ENCODE measurements around the gene MICAL3.
A peak's percentile ranks its signal among the peaks of the same experiment; 100 is the strongest.
"Not testable (repeated sequence)": the region's sequence is repeated elsewhere in the genome, so short reads cannot be mapped to it uniquely, and the experiment has no call there.

Gene MICAL3

DNA sequence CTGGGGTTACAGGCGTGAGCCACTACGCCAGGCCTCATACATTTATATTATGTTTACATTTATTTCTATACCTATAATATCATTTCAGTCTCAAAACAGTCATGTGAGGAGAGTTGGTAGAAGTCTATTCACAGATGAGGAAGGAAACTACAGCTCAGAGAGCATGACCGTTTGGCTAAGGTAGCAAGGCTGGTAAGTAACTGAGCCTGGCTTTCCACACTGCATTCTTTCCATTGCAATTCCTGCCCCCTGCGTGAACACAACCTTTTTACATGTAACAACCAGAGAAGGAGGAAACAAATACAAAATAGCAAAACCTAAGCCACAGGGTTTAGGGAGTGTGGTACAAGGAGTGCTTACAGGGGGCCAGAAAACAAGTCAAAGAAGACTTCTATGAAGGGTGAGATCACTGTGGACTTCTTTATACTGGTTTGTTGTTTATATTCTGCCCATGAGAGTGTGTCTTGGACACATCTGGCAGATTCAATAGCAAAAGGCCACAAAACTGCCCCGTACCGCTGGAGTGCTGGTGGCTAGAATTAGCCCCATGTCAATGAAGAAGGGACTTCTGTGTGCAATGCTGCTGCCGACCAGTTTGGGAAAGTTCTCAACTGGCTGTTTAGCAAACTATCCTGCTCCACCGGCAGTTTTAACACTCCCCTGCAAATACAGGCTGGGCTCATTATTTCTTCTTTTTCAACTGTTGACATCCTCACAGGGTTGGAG, 19.0 kb downstream of the MICAL3 start:
- H2AFZ ChIP-seq (ENCODE audit: low read length), result no peak overlapping the region

DNA sequence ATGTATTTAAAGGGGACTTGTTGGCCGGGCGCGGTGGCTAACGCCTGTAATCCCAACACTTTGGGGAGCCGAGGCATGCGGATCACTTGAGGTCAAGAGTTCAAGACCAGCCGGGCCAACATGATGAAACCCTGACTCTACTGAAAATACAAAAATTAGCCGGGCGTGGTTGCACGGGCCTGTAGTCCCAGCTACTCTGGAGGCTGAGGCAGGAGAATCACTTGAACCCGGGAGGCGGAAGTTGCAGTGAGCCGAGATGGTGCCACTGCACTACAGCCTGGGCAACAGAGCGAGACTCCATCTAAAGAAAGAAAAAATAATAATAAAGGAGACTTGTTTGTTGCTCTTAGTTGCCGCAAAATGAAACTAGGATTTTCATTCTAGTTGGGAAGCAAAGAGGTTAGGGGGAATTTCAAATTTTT, 22.5 kb downstream of the MICAL3 start:
- peak overlapping the region; percentile 72 for H3K27ac ChIP-seq (ENCODE audit: low read depth, low read length, poor library complexity, severe bottlenecking)
- H2AFZ ChIP-seq (ENCODE audit: low read length), result not testable (repeated sequence)

More for the DNA sequence above, 19.0 kb downstream of the MICAL3 start:
- H4K20me1 ChIP-seq (ENCODE audit: insufficient read depth, low read length), result no peaks in the 10 kb centered on the region
- no peaks in the 10 kb centered on the region for H3K27me3 ChIP-seq (ENCODE audit: insufficient read depth, low read length)
- peak overlapping the region; percentile 70 for H3K27ac ChIP-seq (ENCODE audit: low read depth, low read length, poor library complexity, severe bottlenecking)
- no peak overlapping the region for H3K9ac ChIP-seq (ENCODE audit: low read length)
- no peaks in the 10 kb centered on the region for H3K9me3 ChIP-seq (ENCODE audit: low read length)
- H3K9me2 ChIP-seq (ENCODE audit: low read depth, low read length), result no peaks in the 10 kb centered on the region
- H3K4me2 ChIP-seq (ENCODE audit: low read length), result peak overlapping the region; percentile 29
- no peaks in the 10 kb centered on the region for H3F3A ChIP-seq (ENCODE audit: insufficient read depth, low read length)
- TF ChIP-seq, protein P1, sequence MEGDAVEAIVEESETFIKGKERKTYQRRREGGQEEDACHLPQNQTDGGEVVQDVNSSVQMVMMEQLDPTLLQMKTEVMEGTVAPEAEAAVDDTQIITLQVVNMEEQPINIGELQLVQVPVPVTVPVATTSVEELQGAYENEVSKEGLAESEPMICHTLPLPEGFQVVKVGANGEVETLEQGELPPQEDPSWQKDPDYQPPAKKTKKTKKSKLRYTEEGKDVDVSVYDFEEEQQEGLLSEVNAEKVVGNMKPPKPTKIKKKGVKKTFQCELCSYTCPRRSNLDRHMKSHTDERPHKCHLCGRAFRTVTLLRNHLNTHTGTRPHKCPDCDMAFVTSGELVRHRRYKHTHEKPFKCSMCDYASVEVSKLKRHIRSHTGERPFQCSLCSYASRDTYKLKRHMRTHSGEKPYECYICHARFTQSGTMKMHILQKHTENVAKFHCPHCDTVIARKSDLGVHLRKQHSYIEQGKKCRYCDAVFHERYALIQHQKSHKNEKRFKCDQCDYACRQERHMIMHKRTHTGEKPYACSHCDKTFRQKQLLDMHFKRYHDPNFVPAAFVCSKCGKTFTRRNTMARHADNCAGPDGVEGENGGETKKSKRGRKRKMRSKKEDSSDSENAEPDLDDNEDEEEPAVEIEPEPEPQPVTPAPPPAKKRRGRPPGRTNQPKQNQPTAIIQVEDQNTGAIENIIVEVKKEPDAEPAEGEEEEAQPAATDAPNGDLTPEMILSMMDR (IDR thresholded peaks at IDR 0.05; ENCODE audit: low read length), result no peak
- TF ChIP-seq EZH2 (IDR thresholded peaks at IDR 0.05; ENCODE audit: borderline replicate concordance, low read length), result no peak
- H3K4me3 ChIP-seq (ENCODE audit: low read depth, low read length, poor library complexity, severe bottlenecking), result no peak overlapping the region
- H3K79me2 ChIP-seq (ENCODE audit: insufficient read depth, low read length), result no peaks in the 10 kb centered on the region
- peaks cover 19% of the 10 kb centered on the region for H3K4me1 ChIP-seq (ENCODE audit: insufficient read depth, low read length, severe bottlenecking)
- H3K36me3 ChIP-seq (ENCODE audit: insufficient read depth, low read length), result no peaks in the 10 kb centered on the region

DNA sequence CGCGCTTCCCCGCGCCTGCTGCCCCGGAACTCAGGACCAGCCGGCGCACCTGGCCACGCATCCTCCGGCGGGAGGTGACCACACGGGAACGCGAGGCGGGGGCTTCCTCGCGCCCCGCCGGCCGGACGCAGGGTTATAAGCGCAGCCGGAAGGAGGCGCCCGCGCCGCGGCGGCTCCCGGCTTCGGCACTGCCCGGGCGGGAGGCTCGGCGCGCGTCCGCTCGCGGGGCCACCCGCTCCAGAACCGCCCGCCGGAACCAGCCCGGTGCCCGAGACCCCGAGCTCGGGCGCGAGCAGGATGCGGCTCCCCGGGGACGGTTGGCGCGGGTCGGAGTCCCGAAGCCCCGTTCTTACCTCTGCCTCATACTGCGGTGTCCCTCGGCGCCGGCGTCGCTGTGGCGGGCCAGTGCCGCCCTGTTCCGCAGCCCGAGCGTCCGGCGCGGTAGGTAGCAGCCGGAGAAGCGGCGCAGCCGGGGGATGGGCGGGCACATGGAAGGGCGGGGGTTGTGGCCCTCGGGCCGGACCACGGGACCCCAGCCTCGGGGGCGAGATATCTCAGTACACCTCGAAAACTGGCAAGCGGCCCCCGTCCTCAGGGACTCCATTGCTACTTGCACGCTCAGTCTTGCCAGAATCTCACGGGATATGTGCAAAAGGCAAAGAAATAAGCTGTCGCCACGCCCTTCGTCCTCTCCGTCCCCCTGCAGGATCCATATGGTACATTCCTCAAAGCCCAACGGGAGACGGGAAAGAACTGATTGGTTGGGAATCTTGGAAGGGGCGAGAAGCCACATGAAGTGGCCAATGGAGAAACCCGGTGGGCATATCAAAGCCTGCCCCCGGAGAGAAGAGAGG, 23.1 kb downstream of the MICAL3 start:
- H4K20me1 ChIP-seq (ENCODE audit: insufficient read depth, low read length), result no peaks in the 10 kb centered on the region
- no peak overlapping the region for H2AFZ ChIP-seq (ENCODE audit: low read length)
- H3K9me2 ChIP-seq (ENCODE audit: low read depth, low read length), result no peaks in the 10 kb centered on the region

More for the DNA sequence above, 22.5 kb downstream of the MICAL3 start:
- Histone ChIP-seq H3K4me3 (ENCODE audit: low read depth, low read length, poor library complexity, severe bottlenecking) (peak overlapping the region; percentile 69), H3K79me2 (ENCODE audit: insufficient read depth, low read length) (peaks cover 14% of the 10 kb centered on the region), H3K4me1 (ENCODE audit: insufficient read depth, low read length, severe bottlenecking) (peaks cover 49% of the 10 kb centered on the region), H3K4me2 (ENCODE audit: low read length) (peak overlapping the region; percentile 65)
- H3K9me2 ChIP-seq (ENCODE audit: low read depth, low read length); H3K9me3 ChIP-seq (ENCODE audit: low read length); H3K9ac ChIP-seq (ENCODE audit: low read length); H3F3A ChIP-seq (ENCODE audit: insufficient read depth, low read length); H4K20me1 ChIP-seq (ENCODE audit: insufficient read depth, low read length); H3K36me3 ChIP-seq (ENCODE audit: insufficient read depth, low read length); H3K27me3 ChIP-seq (ENCODE audit: insufficient read depth, low read length): not testable (repeated sequence)

More for the DNA sequence above, 23.1 kb downstream of the MICAL3 start:
- H3K9me3 ChIP-seq (ENCODE audit: low read length), result no peaks in the 10 kb centered on the region
- peaks cover 14% of the 10 kb centered on the region for H3K79me2 ChIP-seq (ENCODE audit: insufficient read depth, low read length)
- peak overlapping the region; percentile 65 for H3K4me2 ChIP-seq (ENCODE audit: low read length)
- H3K27me3 ChIP-seq (ENCODE audit: insufficient read depth, low read length), result no peaks in the 10 kb centered on the region
- peak overlapping the region; percentile 69 for H3K4me3 ChIP-seq (ENCODE audit: low read depth, low read length, poor library complexity, severe bottlenecking)
- peak overlapping the region; percentile 69 for H3K9ac ChIP-seq (ENCODE audit: low read length)
- H3K4me1 ChIP-seq (ENCODE audit: insufficient read depth, low read length, severe bottlenecking), result peaks cover 55% of the 10 kb centered on the region
- H3K27ac ChIP-seq (ENCODE audit: low read depth, low read length, poor library complexity, severe bottlenecking), result peak overlapping the region; percentile 72
- no peaks in the 10 kb centered on the region for H3K36me3 ChIP-seq (ENCODE audit: insufficient read depth, low read length)
- TF ChIP-seq, protein P1 (IDR thresholded peaks at IDR 0.05; ENCODE audit: low read length), result peak; percentile 41
- TF ChIP-seq EZH2 (IDR thresholded peaks at IDR 0.05; ENCODE audit: borderline replicate concordance, low read length), result no peak
- no peaks in the 10 kb centered on the region; the same call in 1 of the 2 replicates for H3F3A ChIP-seq (ENCODE audit: insufficient read depth, low read length)
